Measurements from ENCODE around the gene ZNF296.

ZNF296 gene

GRCh38 chr19:45058622-45059159 is 17.6 kb downstream of the ZNF296 start:
- no peak for DNase-seq (ENCODE audit: low read depth)

- no peak for DNase-seq (ENCODE audit: low read depth)
These were observed 18.8 kb downstream of the ZNF296 start for GRCh38 chr19:45057444-45057843.

DNA sequence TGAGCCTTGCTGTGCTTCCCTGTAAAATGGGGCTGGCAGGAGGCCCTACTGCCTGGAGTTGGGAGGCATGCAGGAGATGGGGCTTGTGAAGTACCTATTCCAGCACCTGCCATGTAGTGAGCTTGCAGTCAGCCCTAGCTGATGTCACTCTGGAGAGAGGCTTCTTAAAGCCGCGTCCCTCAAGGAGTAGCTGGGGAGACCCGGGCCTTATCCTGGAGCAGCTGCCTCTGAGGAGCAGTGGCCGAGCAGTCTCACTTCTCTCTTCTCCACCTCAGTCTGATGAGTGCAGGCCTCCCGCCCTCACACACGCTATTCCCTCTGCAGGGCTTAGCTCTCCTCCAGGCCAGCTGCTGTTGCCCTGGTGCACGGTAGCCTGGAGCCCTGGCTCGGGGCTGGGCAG is 19.4 kb downstream of the ZNF296 start:
- DNase-seq (ENCODE audit: low read depth), result no peak

DNA sequence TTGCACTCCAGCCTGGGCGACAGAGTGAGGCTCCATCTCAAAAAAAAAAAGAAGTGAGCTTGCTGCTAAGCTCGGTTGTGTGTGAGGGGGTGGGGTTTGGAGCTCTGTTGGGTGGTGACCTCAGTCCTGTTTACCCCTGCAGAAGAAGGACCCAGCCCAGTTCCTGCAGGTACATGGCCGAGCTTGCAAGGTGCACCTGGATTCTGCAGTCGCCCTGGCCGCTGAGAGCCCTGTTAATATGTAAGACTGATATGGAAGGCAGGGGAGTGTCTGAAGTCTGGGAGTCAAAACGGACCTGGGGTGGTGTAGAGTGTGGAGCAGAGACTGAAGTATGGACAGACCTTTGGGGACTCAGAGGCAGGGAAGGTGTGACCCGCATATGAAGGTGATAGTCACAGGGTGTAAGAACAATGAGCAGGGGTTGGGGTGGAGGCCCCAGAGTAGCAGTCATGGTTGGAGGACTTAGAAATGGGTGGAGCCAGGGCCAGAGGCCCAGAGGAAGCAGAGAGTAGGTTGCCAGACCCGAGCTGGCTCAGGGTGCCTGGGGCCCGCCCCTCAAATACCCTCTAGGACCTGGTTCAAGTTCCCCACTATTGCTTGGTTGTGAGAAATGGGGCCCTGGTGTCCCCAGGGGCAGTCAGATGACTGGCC is 24.2 kb downstream of the ZNF296 start:
- no peak for DNase-seq (ENCODE audit: low read depth)

- no peak for DNase-seq (ENCODE audit: low read depth)
These were observed 26.2 kb downstream of the ZNF296 start for GRCh38 chr19:45050036-45050435.

- no peak for DNase-seq (ENCODE audit: low read depth)
These were observed 27.1 kb downstream of the ZNF296 start for GRCh38 chr19:45049073-45049736.

DNA sequence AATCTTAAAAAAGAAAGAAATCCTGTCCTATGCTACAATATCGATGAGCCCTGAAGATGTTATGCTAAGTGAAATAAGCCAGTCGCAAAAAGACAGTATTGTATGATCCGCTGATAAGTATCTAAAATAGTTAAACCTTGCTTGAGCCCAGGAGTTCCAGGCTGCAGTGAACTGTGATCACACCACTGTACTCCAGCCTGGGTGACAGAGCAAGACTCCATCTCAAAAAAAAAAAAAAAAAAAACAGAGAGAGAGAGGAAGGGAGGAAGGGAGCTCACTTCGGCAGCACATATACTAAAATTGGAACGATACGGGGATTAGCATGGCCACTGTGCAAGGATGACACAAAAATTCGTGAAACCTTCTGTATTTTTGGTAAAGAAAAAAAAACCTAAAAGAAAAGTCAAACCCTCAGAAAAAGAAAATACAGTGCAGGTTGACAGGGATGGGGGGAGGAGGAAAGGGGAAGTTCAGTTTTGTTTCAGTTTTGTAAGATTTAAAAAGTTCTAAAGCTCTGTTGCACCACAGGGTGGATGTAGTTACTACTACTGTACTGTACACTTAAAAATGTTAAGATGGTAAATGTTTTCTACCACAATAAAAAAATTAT is 29.0 kb downstream of the ZNF296 start:
- no peak for DNase-seq (ENCODE audit: low read depth)

DNA sequence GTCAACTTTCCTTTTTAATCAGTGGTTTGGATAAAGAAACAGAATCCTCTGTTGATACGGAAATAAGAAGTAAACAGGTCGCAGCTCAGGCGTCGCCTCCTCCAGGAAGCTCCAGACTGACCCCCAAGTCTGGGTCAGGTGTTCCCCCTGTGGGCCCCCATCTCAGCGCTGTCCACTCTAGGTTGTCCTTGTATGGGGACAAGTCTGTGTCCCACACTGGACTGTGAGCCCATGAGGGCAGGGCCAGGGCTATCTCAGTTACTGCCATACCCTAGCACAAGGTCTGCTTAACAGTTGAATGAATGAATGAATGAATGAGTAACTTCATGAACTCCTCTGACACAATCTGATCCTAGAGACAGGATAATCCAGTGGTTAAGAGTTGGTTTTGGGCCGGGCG is 29.9 kb downstream of the ZNF296 start:
- DNase-seq (ENCODE audit: low read depth), result no peak

DNA sequence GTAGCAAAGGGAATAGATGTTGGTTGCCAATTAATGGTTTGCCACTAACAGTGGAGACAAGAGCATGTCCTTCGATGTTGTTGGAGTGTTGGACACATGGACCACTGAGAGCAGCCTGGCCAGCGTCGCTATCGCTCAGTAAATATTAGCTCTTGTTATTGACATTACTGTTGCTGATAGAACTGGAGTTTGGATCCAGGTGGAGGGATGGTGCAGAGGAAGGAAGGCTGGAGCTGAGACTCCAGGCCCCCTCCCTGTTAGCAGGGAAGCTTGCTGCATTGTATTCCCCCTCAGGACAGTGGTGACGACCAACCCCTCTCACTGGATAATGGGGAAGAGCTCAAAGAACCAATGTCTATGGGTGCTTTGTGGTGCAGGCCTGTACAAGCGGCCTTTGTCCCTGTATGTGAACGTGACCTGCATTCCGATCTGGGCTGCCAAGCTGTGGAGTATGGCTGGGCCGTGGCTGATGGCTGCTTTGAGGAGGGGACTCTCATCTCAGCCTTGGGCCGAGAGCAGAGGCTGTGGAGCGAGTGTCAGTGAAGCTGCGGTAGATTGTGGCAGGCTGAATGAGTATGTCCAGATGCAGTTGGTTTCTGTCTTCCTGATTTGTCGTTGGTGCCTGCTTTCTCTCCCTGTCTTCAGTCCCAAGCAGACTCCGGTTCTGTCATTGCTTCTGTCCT is 30.5 kb downstream of the ZNF296 start:
- no peak for DNase-seq (ENCODE audit: low read depth)

GRCh38 chr19:45041125-45041524 is 35.2 kb downstream of the ZNF296 start:
- DNase-seq (ENCODE audit: low read depth), result no peak

DNA sequence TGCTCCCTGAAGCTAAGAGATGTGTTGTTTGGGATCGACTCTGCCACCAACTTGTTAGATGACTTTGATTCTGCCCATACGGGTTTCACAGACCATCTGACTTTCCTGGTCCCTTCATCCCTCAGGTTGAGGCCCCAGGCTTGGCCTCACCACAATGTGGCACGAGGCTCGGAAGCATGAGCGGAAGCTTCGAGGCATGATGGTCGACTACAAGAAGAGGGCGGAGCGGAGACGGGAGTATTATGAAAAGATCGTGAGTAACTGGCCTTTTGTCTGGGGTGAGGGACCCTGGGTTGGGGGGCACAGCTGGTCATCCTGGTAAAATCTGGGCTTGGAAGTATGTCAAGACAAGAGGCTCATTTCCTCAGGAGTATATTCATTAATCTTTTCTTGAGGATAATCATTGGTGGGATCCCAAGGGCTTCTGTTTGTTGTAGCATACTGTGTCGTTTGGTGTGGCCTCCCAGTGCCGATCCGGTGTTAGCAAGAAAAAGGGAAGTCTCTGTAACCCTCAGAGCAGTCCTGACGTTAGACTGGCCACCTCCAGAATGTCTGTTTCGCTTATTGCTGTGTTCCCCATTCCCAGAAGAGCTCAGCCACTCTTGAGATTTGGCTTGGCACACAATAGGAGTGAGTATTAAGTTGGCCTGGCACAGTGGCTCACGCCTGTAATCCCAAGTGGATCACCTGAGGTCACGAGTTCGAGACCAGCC is 36.1 kb downstream of the ZNF296 start:
- no peak for DNase-seq (ENCODE audit: low read depth)

DNA sequence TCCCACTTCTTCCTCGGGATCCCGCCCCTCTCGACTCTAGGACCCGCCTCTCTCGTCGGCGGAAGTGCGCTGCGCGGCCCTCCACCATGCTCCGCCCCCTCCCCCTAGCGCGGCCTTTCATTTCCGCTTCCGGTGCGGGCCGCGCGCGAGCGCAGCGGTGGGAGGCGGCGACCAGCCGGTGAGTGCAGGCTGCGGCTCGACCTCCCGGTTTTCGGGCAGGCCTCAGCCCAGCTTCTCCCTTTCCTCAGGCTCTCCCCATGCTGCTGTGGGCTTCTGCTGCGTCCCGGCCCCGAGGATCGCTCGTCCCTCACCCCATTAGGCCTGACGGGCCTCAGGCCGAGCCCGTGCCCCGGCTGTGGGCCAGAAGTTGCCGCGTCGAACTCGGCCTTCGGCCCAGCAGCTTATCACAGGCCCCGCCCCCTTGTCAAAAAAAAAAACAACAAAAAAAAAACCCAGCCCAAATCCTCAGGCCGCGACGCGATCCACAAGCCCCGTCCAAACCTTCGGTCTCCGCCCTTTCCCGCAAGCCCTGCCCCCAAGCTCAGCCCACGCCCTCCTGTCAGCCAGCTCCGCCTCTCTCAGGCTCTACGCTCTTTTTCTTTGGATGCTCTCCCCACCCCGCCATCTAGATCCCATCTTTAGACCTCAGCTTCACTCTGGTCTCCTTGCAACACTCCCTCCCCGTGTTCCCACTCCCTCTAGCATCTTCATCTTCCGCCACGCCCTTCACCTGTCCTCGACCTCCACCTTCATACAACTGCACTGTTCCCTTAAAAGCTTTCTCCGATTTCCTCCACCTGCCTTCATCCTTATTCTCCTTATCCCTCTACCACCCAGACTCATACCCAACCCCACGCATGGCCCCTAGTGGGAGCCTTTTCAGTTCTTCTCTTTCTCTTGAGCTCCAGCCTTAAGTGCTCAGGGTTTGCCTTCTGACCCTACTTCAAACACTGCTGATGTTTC is 37.1 kb downstream of the ZNF296 start, which contains the start of gene CLASRP:
Gene CLASRP (plus strand): TSS at position 115 of the 963 bp plus-strand sequence. CDS start 1,168 bp downstream, outside the sequence.
- DNase-seq (ENCODE audit: low read depth), result peak; percentile 78

DNA sequence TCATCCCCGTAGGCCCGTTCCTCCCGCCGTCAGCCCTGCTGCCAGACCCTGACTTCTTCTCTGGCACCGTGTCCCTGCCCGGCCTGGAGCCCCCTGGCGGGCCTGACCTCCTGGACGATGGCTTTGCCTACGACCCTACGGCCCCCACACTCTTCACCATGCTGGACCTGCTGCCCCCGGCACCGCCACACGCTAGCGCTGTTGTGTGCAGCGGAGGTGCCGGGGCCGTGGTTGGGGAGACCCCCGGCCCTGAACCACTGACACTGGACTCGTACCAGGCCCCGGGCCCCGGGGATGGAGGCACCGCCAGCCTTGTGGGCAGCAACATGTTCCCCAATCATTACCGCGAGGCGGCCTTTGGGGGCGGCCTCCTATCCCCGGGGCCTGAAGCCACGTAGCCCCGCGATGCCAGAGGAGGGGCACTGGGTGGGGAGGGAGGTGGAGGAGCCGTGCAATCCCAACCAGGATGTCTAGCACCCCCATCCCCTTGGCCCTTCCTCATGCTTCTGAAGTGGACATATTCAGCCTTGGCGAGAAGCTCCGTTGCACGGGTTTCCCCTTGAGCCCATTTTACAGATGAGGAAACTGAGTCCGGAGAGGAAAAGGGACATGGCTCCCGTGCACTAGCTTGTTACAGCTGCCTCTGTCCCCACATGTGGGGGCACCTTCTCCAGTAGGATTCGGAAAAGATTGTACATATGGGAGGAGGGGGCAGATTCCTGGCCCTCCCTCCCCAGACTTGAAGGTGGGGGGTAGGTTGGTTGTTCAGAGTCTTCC is 38.7 kb downstream of the ZNF296 start:
- no peak for DNase-seq (ENCODE audit: low read depth)

- no peak for DNase-seq (ENCODE audit: low read depth)
These were observed 40.5 kb downstream of the ZNF296 start for GRCh38 chr19:45035755-45036154.

DNA sequence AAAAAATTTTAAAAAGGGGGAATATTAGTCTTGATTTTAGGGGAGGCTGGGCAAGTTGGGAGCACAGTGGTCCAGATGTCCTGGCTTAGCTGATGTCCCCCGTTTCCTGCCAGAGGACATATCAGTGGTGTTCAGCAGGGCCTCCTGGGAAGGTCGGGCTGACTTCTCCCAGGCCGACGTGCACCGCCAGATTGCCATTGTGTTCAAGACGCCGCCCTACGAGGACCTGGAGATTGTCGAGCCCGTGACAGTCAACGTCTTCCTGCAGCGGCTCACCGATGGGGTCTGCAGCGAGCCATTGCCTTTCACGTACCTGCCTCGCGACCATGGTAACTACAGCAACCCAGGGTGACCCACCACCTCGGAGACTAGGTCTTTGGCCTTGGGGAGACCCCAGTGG is 43.9 kb downstream of the ZNF296 start:
- DNase-seq (ENCODE audit: low read depth), result no peak

- no peak for DNase-seq (ENCODE audit: low read depth)
These were observed 45.5 kb downstream of the ZNF296 start for GRCh38 chr19:45030825-45031224.

GRCh38 chr19:45027371-45027770 is 48.9 kb downstream of the ZNF296 start:
- DNase-seq (ENCODE audit: low read depth), result no peak

DNA sequence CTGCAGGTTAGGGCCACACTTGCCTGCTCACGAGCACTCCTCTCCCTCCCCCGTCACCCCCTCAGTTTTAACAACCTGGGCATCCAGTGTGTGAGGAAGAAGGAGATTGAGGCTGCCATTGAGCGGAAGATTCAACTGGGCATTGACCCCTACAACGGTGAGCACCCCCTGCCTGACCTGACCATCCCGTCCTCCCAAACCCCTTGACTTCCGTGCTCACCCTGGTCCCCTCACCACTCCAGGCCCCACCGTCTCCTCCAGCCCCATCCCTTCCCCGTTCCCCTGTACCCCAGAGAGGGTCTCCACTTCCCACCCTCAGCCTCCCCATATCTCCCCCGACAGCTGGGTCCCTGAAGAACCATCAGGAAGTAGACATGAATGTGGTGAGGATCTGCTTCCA is 51.0 kb downstream of the ZNF296 start:
- DNase-seq (ENCODE audit: low read depth), result no peak

DNA sequence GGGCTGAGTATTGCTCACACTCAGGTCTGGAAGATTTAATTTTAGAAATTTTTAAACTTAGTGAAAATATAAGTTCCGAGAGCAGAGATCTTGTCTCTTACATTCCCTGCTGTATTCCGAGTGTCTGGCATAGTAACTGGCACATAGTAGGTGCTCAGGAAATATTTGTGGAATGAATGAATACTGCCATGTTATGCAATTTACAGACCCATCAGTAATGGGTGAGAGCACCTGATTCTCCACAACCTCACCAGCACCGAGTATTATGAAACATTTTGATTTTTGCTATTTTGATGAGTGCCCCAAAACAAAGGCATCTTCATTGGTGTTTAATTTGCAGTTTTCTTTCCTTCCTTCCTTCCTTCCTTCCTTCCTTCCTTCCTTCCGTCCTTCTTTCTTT is 53.2 kb downstream of the ZNF296 start:
- no peak for DNase-seq (ENCODE audit: low read depth)

DNA sequence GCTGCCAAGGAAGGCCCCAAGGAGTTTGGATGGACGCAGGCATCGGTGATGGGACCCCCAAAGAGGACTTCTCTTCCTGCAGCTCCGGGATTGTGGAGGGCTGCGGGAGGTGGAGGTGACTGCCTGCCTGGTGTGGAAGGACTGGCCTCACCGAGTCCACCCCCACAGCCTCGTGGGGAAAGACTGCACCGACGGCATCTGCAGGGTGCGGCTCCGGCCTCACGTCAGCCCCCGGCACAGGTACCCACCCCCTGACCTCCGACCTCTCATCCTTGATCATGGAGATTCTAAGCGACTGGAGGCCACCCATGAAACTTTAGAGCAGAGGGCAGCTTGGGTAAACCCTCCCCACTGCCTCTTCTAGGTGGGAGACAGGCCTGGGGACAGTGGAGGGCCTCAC is 54.3 kb downstream of the ZNF296 start:
- DNase-seq (ENCODE audit: low read depth), result no peak

All from T-helper 22 cell (primary cell).